ENCODE results near the gene CCDC68.
A peak's percentile ranks its signal among the peaks of the same experiment; 100 is the strongest.

CCDC68 gene

GRCh38 chr18:54906331-54907185, 52.7 kb downstream of the CCDC68 start:
- TF ChIP-seq CTCF (IDR thresholded peaks at IDR 0.05; ENCODE audit: low read depth, low read length): no peak
- in situ Hi-C loops (cut with HindIII; ENCODE audit: low sequenced_read_pairs): no loop called here
- no peak overlapping the region for H3K4me3 ChIP-seq (ENCODE audit: low read depth, low read length)
- DNase-seq (ENCODE audit: low read depth, low spot score): peak; percentile 23

GRCh38 chr18:54905629-54906028, 53.6 kb downstream of the CCDC68 start:
- no peak for DNase-seq (ENCODE audit: low read depth, low spot score)

GRCh38 chr18:54904581-54904980, 54.7 kb downstream of the CCDC68 start:
- DNase-seq (ENCODE audit: low read depth, low spot score): no peak
- no peak for TF ChIP-seq CTCF (IDR thresholded peaks at IDR 0.05; ENCODE audit: low read depth, low read length)
- in situ Hi-C loops (cut with HindIII; ENCODE audit: low sequenced_read_pairs): no loop called here
- H3K4me3 ChIP-seq (ENCODE audit: low read depth, low read length): no peak overlapping the region

More at GRCh38 chr18:54905629-54906028, 53.6 kb downstream of the CCDC68 start:
- TF ChIP-seq CTCF (IDR thresholded peaks at IDR 0.05; ENCODE audit: low read depth, low read length): no peak
- in situ Hi-C loops (cut with HindIII; ENCODE audit: low sequenced_read_pairs): no loop called here
- H3K4me3 ChIP-seq (ENCODE audit: low read depth, low read length): no peak overlapping the region

- DNase-seq (ENCODE audit: low read depth, low spot score): no peak
- in situ Hi-C loops (cut with HindIII; ENCODE audit: low sequenced_read_pairs): no loop called here
- no peak overlapping the region for H3K4me3 ChIP-seq (ENCODE audit: low read depth, low read length)
- TF ChIP-seq CTCF (IDR thresholded peaks at IDR 0.05; ENCODE audit: low read depth, low read length): no peak
These were observed 59.0 kb downstream of the CCDC68 start for GRCh38 chr18:54900290-54900689.

- in situ Hi-C loops (cut with HindIII; ENCODE audit: low sequenced_read_pairs): no loop called here
- no peak for TF ChIP-seq CTCF (IDR thresholded peaks at IDR 0.05; ENCODE audit: low read depth, low read length)
- no peak overlapping the region for H3K4me3 ChIP-seq (ENCODE audit: low read depth, low read length)
These were observed 59.8 kb downstream of the CCDC68 start for GRCh38 chr18:54899500-54899899.

GRCh38 chr18:54888933-54889332, 70.3 kb downstream of the CCDC68 start:
- H3K4me3 ChIP-seq (ENCODE audit: low read depth, low read length): no peak overlapping the region
- TF ChIP-seq CTCF (IDR thresholded peaks at IDR 0.05; ENCODE audit: low read depth, low read length): no peak
- in situ Hi-C loops (cut with HindIII; ENCODE audit: low sequenced_read_pairs): no loop called here
- peak; percentile 43 for DNase-seq (ENCODE audit: low read depth, low spot score)

More at GRCh38 chr18:54899500-54899899, 59.8 kb downstream of the CCDC68 start:
- no peak for DNase-seq (ENCODE audit: low read depth, low spot score)
